HG03378 (cell line): ENCODE data around the gene CYB5A.

Source experiments
- ATAC-seq: cut with Tn5 transposase; IDR thresholded peaks from one replicate; pipeline ENCODE4 v1.9.1; 2021; ENCODE audit warnings: mild to moderate bottlenecking, moderate library complexity; ENCODE audit not compliant: unreplicated experiment

CYB5A gene

DNA sequence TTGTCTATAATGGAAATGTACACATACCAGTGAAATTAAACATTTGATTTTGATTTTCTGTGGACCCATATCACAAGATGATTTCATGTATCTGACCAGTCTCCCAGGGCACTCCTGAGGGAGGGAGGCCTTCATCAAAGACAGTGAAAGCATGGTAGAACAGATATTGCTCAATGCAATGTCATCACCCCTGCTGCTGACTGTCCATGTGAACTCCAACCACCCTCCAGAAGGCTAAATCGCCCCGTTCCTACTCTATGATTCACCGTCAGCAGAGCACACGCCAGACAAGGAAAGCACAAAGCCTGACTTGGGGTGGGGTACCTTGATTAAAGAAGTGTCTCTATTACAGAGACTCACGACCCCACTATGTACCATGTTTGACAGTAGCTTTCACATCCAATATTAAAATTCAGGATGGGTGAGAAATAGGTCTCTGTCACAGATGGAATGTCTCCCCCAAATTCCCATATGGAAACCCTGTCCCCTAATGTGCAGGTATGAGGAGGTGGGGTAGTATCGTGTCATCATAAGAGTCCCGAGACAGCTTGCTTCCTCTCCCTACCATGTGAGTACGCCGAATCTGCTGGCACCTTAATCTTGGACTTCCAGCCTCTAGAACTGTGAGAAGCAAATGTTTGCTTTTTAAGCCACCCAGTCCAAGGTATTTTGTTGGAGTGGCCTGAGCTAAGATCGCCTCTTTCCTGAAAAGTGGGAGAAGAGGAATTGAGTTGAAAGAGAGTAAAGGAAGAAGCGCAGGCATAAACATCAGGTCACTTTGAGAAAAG is 42.4 kb downstream of the CYB5A start:
- ATAC-seq = no peak

DNA sequence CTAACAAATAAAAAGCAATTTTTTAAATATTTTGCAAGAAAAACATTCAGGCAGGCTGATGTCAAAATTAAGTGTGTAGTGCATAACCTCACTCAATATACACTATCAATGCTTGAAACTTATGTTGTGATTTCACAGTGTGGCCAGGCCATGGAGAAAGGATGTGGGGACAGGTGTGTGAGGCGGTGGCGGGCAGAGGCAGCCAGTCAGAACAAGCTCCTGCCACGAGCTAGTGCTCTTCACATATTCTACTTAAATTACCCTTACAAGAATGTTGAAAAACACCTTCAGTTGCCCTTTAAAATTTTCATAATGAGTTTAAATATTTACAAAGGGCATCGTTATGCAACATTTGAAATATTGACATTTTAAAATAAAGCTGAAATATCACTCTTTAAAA is 43.2 kb downstream of the CYB5A start:
- ATAC-seq = peak; percentile 92

DNA sequence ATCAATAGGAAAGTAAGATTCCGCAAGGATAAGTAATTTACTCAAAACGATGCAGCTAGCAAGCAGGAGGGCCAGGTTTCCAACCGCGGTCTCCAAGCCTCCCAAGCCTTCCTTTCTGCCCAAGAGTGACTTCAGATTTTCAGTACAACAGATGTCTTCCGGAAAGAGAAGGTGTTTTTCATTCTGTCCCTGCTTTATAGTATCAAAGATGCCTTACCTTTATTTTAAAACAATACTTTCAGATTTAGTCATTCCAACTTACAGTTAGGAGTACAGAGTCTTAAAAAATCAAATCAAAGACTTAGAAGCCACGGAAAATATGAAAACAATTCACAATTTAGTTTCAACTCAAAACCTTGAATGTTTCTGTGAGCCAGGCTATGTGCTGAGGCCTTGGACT is 43.6 kb downstream of the CYB5A start:
- ATAC-seq = peak; percentile 17

DNA sequence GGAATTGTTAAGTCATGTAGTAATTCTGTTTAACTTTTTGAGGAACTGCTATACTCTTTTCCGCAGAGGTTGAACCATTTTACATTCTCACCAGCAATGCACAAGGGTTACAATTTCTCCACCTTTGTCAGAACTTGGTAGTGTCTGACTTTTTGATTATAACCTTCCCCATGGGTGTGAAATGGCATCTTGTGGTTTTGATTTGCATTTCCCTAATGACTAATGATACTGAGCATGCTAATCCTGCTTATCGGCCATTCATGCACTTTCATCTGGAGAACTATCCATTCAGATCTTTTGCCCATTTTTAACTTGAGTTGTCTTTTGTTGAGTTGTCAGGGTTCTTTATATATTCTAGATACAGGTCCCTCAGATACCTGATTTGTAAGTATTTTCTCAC is 47.2 kb downstream of the CYB5A start:
- ATAC-seq = no peak

DNA sequence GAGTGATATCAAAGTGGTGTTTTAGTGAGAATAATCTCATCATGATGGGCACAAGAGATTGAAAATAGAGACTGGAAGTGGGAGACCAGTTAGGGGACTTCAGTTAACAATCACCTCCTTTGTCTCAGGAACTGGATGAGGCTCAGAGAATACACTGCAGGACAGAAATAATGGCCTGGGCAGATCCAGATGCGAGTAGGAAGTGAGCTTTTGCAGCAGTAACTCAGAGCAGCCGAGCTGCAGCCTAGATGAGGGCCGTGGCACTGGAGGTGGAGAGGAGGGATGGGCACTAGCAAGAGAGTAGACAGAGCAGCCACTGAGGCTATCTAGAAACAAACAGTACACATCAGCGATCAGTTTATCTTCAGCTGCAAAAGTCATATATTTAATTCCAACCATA is 48.6 kb downstream of the CYB5A start:
- ATAC-seq = no peak

DNA sequence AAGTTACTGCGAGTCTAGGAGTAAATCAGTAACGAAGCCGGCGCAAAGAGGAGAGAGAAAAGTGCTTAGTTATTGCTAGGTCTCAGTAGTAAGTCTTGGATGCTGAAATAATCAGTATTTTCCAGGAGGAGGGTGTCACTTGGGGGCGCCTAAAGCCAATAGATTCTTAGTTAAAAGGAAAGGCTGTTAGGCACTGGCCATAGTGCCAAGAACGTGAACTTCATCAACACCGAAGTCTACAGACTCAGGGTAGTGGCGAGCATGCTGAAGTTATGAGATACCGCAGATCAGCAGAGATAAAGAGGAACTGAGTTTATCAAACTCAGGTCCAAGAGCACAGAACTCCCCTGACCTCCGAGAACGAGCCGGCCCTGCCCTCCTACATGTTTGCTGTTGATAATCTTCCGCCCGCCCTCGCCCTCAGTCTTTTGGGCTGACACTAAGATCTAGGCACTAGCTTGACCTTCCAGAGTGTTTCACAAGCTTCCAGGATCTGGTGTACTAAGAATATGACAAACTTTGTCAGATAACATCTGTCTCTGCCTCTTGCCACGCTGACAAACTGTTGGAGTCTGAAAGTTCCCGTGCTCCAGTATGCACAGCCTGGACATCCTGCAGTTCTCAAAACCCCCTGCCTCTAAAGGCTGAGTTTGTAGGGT is 49.2 kb downstream of the CYB5A start:
- ATAC-seq = no peak

DNA sequence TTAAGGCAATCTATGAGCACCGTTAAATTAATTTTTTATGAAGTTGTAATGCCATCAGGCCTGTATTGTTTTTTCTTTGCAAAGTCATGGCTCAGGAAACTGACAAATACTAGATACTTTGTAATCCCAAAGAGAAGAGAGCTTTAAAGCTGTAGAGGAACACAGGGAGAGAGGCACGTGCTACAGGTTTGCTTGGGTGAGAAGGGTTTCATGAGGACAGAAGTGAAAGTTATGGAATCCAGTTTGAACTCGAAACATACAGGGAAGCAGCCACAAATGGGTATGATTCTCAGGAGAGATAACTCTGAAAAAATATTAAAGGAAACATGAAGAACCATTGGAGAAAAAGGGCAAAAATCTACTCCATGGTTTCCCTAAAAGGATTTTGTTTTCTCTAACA is 49.8 kb downstream of the CYB5A start:
- ATAC-seq = no peak

DNA sequence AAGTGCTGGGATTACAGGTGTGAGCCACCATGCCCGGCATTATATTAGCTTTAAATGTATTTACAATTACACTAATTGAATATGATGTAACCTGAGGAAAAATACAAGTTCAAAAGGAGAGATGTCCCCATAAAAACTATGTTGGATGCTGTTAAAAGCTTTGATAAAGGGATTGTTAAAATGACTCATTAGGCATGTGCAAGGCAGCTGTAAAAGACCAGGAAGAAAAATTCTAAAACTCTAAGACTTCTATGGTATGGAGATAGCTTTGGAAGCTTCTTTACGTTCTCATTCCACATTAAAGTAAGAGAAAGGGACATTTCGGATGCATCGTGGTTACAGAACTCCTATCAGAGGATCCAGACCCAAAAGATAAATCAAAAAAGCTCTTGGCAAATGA is 50.3 kb downstream of the CYB5A start:
- ATAC-seq = no peak

DNA sequence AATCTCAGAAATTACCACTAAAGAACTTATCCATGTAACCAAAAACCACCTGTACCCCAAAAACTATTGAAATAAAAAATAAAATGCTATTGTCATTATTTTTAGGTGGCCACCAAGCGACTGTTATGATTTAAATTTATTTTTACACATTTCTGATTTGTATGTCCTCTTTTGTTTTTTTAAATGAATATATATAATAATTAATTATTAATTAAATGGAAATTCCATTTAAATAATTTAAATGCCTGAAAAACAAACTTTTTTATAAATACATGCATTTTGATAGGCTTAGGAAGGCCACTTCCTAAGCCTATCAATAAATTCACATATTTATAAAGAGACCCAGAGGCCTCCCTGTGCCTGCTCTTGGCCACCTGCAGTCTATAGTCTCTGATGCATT is 52.2 kb downstream of the CYB5A start:
- ATAC-seq = no peak

DNA sequence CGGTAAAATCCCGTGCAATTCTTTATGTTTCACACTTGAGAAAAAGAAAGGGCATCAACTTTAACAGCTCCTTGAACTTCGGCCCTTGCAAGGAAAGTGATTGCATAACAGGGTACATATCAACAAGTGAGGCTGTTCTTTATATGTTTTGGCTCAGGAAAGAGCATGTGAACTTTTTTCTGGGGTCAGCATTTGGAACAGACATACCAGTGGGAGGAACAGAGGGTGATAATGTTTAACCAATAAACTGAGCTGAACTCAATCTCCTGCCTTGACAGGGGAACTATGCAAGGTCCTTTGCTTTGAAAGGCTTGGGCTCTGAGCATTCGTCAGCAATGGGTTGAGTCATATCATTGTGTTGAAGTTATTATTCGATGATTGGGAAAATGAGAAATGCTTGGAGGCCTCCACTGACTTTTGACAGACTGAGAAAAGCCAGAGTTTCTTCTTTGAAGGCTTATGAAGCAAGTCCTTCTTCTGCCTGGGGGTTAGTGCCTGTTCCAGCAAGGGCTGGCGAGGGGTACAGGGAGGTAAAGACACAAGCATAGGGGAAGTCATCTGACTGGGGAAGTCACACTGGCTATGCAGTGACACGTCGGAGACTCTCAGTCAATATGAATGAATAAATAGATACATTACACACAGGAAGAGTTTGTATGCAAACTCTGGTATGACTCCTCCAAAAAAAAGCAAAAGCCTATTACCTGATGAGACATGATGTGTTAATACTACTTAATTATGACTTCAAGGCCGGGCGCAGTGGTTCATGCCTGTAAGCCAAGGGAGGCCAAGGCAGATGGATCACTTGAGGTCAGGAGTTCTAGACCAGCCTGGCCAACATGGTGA is 57.2 kb downstream of the CYB5A start:
- no peak for ATAC-seq

DNA sequence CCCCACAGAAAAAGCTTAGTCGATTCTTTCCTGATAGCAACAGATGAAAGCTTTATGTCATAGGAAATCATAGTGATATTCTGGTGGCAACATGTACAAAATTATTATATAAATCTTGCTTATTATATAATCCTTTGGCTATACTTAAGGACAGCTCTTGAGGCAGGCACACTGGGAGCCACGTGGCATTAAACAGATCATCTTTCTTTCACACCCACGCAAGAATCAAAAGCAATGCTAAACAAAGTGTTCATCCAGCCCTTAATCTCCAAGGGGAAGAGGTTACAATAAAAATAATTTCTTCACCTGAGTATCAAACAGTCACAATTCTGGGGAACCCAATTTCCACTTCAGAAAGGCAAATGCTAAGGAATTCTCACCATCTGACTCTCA is 57.8 kb downstream of the CYB5A start:
- no peak for ATAC-seq

DNA sequence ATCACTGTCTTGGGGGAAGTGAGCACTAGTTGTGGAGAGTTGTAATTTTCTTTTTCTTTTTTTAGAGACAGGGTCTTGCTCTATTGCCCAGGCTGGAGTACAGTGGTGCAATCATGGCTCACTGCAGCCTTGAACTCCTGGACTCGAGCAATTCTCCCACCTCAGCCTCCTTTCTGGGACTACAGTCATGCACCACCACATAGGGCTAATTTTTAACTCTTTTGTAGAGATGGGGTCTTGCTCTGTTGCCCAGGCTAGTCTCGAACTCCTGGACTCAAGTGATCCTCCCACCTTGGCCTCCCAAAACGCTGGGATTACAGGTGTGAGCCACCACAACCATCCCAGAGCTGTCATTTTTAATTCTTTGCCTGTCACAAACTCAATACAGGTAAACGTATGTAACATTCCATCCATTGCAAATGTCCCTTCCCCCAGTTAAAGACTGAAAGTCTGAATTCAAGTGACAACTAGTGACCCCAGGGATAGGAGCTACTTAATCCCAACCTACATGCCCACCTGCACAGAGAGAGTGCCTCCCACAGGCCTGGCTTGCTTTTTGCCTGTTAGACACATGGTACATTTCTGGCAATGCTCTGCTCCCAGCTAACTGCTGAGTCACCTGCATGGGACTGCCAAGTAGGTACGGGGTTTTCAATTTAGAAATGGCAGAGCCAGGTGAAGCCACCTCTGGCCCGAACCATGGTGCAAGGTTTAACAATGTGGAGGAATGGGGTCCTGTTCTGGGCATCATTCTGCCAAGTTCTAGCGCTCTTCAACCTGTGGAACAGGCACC is 60.6 kb downstream of the CYB5A start:
- ATAC-seq = no peak

DNA sequence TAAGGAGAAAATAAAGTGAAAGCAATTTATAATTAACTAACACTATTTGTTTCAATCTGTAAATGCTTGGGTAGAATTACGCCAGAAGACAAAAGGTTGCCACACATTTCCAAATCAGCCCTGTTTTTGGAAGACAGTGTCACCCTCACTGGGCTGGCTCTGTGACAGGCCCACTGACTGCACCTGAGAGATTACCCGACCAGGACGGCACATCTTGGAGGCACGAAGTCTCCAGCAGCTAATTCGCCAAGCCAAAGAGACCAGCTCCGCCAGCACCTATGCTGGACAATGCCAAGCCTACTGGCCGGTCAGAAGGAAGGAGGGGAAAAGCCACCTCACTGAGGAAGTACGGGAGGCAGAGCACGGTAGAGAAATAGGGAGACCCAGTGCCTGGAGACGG is 61.9 kb downstream of the CYB5A start:
- ATAC-seq = no peak

DNA sequence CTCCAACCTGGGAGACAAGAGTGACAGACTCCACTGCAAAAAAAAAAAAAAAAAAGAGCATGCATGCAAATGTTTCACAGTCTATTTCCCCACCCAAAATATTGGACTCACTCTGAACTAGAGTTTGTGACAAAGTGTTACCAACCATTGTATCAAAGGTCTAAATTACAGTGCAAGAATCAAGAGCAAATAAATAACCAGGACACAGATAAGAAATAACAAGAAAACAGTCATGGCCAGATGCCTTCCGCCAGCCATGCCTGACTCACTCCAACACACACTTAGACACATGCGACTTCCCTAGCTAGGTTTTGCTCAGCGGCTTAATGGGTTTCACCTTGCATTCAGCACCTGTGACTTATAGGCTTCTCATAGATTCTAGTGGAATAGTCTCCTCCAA is 62.8 kb downstream of the CYB5A start:
- ATAC-seq = no peak

DNA sequence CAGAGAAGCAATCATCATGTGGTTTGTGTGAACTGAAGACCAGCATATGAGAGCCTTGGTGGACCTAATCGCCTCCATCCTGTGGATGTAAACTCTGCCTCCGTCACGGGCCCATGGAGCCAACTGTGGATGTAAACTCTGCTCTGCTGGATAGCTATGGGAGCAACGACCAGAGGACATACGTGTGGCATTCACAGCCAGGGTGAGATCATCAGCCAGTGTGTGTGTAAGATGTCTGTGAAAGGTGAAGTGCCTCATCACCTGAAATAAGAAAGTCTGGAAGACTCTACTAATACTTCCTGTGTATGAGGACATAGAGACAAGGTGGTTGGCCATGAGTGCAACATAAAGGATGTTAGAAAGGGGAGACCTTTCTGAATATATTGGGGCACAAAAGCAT is 63.5 kb downstream of the CYB5A start:
- no peak for ATAC-seq

DNA sequence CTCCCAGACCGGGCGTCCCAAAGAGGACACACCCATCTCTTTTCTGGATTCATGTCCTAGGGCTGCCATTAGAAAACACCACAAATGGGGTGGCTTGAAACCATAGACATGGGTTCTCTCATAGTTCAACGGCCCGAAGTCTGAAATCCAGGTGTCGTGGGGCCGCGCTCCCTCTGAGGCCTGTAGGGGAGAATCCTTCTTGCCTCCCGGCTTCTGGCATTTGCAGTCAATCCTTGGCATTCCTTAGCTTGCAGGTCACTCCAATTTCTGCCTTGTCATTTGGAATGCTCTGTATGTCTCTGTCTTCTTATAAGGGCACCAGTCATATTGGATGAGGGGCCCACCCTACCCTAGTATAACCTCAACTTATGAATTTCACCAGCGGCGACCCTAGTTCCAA is 65.1 kb downstream of the CYB5A start:
- ATAC-seq = no peak

DNA sequence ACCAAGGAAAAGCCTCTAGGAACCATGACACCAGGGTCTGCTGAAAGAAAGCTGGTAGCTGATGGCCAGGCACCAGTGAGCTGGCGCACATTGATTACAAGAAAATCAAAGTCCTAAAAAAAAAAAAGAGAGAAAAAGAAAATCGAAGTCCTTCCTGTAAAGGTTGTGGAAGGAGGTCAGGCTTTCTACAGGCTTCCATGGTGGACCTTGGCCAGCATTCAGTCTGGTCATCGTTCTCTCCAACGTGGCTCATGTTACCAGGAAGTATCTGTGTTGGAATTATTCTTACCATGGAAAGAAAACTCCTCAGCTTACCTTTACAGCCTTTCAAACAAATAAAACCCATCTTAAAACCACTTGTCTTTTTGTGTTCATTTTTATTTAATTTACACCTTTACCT is 65.6 kb downstream of the CYB5A start:
- no peak for ATAC-seq

DNA sequence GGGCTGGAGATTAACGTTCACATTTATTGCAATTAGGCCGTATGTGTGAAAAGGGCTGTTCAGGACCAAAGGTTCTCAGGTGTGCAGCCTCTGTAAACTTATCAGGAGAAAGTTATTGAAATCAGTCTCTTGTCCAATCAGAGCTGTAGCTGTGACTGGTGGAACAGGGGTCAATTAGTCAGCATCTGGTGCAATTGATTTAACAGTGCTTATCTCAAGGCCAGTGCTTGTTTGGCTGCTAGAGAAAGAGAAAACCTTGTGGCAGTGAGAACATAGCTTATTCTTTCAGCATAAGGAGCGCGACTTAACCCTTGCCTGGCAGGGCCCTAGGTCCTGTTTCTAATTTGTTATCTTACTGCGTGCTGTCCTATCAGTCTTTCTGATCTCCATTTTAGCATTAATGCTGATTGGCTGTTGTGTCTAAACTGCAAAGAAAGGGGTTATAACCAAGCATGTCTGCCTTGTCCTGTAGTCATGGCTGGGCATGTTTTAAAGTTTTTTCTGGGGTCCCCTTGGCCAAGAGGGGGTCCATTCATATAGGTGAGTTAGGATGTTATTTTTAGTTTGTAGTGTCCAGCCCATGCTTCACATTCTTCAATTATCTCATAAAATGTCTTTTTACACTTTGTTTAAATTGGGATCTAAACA is 66.4 kb downstream of the CYB5A start:
- ATAC-seq = no peak

DNA sequence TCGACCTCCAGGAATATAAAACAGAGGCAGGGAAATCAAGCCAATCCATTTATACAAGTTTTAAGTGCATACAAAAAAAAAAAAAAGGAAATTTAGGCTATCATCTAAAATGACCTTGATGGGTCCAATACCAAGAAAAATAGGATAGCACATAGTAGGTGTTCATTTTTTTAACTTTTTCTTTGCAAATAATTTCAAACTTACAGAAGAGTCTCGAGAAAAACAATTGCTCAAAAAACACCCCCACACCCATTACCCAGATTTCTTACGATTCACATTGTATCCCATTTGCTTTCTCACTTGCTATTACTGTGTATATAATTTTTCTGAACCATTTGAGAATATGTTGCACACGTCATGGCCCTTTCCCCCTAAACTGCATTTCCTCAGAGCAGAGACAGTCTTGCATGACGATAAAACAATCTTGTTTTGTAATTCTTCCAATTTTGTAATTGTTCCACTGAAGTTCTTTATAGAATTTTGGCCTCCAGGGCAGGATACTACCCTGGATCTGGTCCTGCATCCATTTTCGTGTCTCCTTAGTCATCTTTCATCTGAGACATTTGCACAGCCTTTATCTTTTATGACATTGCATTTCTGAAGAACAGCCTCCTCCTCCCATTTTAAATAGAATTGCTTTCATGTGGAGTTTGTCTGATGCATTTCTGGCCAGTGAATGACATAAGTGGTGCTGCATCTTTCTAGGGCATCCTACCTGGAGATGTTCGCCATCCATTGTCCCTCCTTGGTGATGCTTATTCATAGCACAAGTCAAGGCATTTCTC is 68.9 kb downstream of the CYB5A start:
- no peak for ATAC-seq

DNA sequence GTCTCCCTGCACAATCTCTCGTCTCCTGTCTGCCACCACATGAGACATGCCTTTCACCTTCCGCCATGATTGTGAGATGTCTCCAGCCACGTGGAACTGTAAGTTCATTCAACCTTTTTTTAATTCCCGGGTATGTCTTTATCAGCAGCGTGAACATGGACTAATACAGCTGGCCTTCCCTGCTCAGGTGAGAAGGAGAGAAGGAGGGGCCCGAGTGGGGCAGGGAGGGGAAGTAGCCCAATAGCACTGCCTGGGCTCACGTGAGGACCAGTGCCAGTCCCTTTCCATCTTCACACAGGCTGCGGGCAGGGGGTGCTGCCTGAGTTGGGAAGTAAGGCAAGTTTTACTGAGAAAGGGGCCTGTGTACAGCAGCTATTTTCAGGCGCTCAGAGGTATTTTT is 70.7 kb downstream of the CYB5A start:
- ATAC-seq = no peak
